ENCODE measurements around the gene EXOC3.

EXOC3 gene

GRCh38 chr5:478982-479535 is 36.1 kb downstream of the EXOC3 start:
- no peak overlapping the region for H3K27ac ChIP-seq
- TF ChIP-seq ZFX (IDR thresholded peaks at IDR 0.05) = no peak
- TF ChIP-seq, protein P1, sequence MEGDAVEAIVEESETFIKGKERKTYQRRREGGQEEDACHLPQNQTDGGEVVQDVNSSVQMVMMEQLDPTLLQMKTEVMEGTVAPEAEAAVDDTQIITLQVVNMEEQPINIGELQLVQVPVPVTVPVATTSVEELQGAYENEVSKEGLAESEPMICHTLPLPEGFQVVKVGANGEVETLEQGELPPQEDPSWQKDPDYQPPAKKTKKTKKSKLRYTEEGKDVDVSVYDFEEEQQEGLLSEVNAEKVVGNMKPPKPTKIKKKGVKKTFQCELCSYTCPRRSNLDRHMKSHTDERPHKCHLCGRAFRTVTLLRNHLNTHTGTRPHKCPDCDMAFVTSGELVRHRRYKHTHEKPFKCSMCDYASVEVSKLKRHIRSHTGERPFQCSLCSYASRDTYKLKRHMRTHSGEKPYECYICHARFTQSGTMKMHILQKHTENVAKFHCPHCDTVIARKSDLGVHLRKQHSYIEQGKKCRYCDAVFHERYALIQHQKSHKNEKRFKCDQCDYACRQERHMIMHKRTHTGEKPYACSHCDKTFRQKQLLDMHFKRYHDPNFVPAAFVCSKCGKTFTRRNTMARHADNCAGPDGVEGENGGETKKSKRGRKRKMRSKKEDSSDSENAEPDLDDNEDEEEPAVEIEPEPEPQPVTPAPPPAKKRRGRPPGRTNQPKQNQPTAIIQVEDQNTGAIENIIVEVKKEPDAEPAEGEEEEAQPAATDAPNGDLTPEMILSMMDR (conservative IDR thresholded peaks at IDR 0.05) = no peak

DNA sequence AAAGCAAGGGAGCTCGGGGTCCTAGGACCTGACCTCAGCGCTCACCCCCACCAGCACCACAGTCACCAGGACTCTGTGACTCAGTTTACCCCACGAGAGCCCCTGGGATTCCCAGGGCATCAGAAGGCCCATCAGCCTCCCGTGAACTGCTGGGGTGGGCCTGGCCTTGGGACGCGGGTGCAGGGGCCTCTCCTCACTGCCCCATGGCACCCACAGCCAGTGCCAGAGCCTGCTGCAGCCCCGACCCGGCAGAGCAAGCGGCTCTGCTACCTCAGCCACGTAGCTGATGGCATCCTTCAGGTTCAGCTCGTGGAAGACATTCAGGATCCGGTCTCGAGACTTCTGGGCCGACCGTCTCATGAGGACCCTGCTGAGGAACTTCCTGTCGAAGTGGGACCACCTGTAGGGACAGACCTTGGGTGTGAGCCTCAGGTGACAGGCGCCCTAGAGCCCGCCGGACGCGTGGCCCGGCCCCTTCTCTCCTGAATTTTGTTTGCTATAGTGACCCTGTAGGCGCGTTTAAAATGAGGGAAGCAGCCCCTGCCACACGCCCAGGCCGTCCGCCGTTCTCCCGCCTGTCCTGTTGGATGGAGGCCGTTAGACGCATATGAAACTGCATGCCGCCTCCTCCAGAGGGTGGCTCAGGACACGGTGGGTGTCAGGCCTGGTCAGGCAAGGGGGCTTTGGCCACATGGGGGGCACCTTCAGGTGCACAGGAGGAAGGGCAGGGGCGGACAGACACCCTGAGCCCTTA is 36.8 kb downstream of the EXOC3 start:
- no peak overlapping the region for H3K27ac ChIP-seq
- TF ChIP-seq ZFX (IDR thresholded peaks at IDR 0.05) = no peak
- TF ChIP-seq, protein P1 (conservative IDR thresholded peaks at IDR 0.05) = no peak

DNA sequence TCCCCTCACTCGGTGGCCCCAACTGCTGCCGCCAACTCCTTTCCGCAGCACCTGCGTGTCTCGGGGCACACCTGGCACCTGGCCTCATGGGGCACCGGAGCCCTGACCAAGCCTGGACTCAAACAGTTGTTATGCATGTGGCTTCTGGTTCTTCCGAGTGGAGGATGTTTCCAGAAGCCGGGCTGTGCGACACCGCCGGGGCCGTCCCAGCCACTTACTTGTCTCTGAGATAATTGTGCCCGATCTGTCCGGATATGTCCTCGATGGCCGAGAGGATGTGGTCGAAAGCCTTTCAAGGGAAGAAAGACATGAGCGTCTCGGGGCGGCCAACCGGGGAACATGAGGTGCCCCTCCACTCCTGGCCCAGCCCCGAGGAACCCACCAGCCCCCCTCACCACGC is 38.4 kb downstream of the EXOC3 start:
- TF ChIP-seq, protein P1 (conservative IDR thresholded peaks at IDR 0.05) = no peak
- no peak for TF ChIP-seq ZFX (IDR thresholded peaks at IDR 0.05)
- H3K27ac ChIP-seq = no peak overlapping the region

DNA sequence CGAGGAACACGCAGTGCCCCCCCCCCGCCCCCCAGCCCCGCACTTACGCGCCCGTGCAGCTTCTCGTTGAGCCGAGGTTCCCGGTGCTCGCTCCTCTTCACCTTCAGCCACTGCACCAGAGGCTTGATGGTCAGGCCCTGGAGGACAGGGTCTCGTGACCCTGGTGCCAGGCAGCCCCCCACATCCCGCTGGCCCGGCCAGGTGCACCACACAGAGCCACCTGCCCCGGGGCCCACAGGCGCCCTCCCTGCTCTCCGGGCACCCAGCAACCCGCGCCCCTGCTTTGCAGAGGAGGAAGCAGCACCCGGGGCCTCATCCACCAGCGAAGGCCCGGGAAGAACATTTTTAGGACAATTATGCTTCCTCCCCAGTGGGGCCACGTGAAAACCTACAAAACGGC is 39.0 kb downstream of the EXOC3 start:
- no peak overlapping the region for H3K27ac ChIP-seq
- TF ChIP-seq, protein P1 (conservative IDR thresholded peaks at IDR 0.05) = no peak
- no peak for TF ChIP-seq ZFX (IDR thresholded peaks at IDR 0.05)

DNA sequence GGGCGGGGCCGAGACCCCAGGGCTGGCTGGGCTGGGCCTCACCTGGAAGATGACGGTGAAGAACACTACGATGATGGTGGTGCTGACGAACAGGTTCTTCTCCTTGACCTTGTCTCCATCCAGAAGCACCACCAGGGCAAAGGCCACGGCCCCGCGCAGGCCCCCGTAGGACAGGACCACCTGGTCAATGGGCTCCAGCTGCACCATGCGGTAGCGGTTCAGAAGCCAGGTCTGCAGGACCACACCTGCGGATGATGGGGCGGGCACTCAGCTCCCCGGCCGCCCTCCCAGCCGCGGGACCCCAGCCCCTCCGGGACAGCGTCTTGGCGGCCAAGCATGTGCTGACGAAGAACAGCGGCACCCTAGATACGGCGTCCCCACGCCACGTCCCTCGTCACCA is 39.5 kb downstream of the EXOC3 start:
- TF ChIP-seq, protein P1 (conservative IDR thresholded peaks at IDR 0.05) = no peak
- no peak for TF ChIP-seq ZFX (IDR thresholded peaks at IDR 0.05)
- H3K27ac ChIP-seq = no peak overlapping the region

DNA sequence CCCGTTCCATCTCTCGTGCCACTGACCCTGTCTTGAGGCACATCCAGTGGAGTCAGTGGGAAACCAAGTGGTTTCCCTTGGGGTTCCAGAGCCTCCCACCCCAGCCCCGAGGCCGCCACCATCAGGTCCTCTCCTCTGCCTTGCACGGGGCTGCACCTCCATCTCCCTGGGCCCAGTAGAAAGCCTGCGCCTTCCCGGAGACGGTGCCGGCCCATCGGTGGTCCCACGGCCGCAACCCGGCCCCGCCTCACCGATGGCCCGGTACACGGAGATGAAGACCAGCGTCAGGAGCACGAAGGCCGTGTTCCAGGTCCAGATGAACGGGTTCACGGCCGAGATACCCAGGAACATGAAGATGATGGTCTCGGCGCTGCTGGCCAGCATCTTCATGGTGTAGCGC is 40.0 kb downstream of the EXOC3 start:
- no peak for TF ChIP-seq ZFX (IDR thresholded peaks at IDR 0.05)
- TF ChIP-seq, protein P1 (conservative IDR thresholded peaks at IDR 0.05) = no peak
- H3K27ac ChIP-seq = no peak overlapping the region

DNA sequence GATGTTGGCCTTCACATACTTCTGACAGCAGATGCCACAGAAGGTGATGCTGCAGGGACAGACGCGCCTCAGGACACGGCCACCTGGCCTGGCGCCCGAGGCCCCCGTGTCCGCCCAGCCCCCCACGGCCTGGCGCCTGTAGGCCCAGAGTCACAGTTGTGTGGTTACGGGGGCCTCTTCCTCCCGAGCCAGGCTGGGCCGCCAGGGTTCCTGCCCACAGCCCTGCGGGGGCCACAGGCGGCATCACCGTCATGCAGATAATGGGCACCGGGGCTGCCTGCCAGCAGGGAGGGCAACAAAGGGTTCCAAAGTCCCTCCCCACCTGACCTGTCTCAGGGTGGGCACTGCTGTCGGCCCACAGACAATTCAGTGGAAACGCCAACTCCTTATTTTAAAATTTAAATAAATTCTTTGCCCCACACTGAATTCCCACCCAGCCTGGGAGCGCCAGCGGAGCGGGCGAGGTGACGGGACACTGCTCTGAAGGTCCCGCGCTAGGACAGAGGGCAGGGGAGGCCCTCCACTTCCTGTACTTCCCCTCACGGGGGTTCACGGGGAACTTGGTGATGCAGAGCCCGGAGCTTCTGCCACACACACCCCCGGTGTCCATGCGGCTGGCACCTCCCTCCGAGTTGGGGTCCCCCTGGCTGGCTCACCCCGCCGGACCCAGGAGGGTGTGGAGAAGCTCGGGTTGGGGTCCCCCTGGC is 40.6 kb downstream of the EXOC3 start:
- TF ChIP-seq, protein P1 (conservative IDR thresholded peaks at IDR 0.05) = no peak
- TF ChIP-seq ZFX (IDR thresholded peaks at IDR 0.05) = no peak
- H3K27ac ChIP-seq = no peak overlapping the region
